WTC11 (cell line): ENCODE data around the gene ZZZ3. TPM values are rescaled to one million over a fixed set of nuclear protein-coding genes. Genes with fewer than 3 reads are reported as not detected.

Experiments
- ATAC-seq: fragments of 200-7000 bp; cut with Tn5 transposase; 2 replicates; pipeline ENCODE4 v1.10.0; 2021; ENCODE audit warnings: mild to moderate bottlenecking, moderate library complexity
- CTCF ChIA-PET: fragments of 300-600 bp; sonication (Branson Sonifier 250); formaldehyde crosslinking; loops from one replicate; lab custom pipeline; 2021; ENCODE audit warnings: antibody characterized with exemption; lab: Charles Lee
- POLR2A ChIA-PET: fragments of 350-600 bp; sonication (Branson Sonifier 250); formaldehyde crosslinking; loops from one replicate; lab custom pipeline; 2021; ENCODE audit warnings: antibody characterized with exemption; lab: Charles Lee
- DNase-seq: peaks from one replicate; pipeline ENCODE4 v3.0.0; 2021; ENCODE audit warnings: low spot score
- H3K27ac Mint-ChIP-seq: 2 replicates; pipeline ENCODE4 v1.8.0; 2021; ENCODE audit warnings: mixed read lengths
- H3K27me3 Mint-ChIP-seq: 2 replicates; pipeline ENCODE4 v1.8.0; 2021; ENCODE audit warnings: low read depth, mild to moderate bottlenecking, moderate library complexity, mixed read lengths
- H3K36me3 Mint-ChIP-seq: 2 replicates; pipeline ENCODE4 v1.8.0; 2021; ENCODE audit warnings: mixed read lengths
- H3K4me1 Mint-ChIP-seq: 2 replicates; pipeline ENCODE4 v1.8.0; 2022; ENCODE audit warnings: mixed read lengths
- H3K4me3 Mint-ChIP-seq: 2 replicates; pipeline ENCODE4 v1.8.0; 2021; ENCODE audit warnings: mild to moderate bottlenecking, moderate library complexity, mixed read lengths
- H3K9me3 Mint-ChIP-seq: 2 replicates; pipeline ENCODE4 v1.8.0; 2021; ENCODE audit warnings: mixed read lengths
- CBFB ChIP-seq: sonication (generic); formaldehyde crosslinking; IDR thresholded peaks from 2 replicates; pipeline ENCODE4 v1.8.1; 2022; ENCODE audit warnings: mild to moderate bottlenecking, low read depth, missing genetic modification reagents
- CREB1 ChIP-seq: sonication (generic); formaldehyde crosslinking; IDR thresholded peaks from 2 replicates; pipeline ENCODE4 v1.8.0; 2023; ENCODE audit warnings: mild to moderate bottlenecking, missing genetic modification reagents
- CREM ChIP-seq: sonication (generic); formaldehyde crosslinking; IDR thresholded peaks from 2 replicates; pipeline ENCODE4 v1.8.1; 2022; ENCODE audit warnings: mild to moderate bottlenecking, missing genetic modification reagents, moderate library complexity
- EMX1 ChIP-seq: fragments of 250-450 bp; sonication (Bioruptor Pico); IDR thresholded peaks from 2 replicates; pipeline ENCODE4 v1.8.0; 2021; ENCODE audit warnings: mild to moderate bottlenecking
- FOXK1 ChIP-seq: sonication (generic); formaldehyde crosslinking; IDR thresholded peaks from 2 replicates; pipeline ENCODE4 v1.8.0; 2022; ENCODE audit warnings: mild to moderate bottlenecking, moderate library complexity, missing genetic modification reagents
- JUN ChIP-seq: sonication (generic); formaldehyde crosslinking; IDR thresholded peaks from 2 replicates; pipeline ENCODE4 v1.8.0; 2023; ENCODE audit warnings: mild to moderate bottlenecking, missing genetic modification reagents
- KAT7 ChIP-seq: sonication (generic); formaldehyde crosslinking; IDR thresholded peaks from 2 replicates; pipeline ENCODE4 v1.8.1; 2023; ENCODE audit warnings: missing genetic modification reagents, mild to moderate bottlenecking, borderline replicate concordance
- MXD4 ChIP-seq: fragments of 250-450 bp; sonication (Bioruptor Pico); IDR thresholded peaks from 2 replicates; pipeline ENCODE4 v1.8.0; 2021; ENCODE audit warnings: mild to moderate bottlenecking, moderate library complexity, borderline replicate concordance
- OVOL2 ChIP-seq: fragments of 250-450 bp; sonication (Bioruptor Pico); IDR thresholded peaks from 2 replicates; pipeline ENCODE4 v1.9.0; 2021; ENCODE audit warnings: mild to moderate bottlenecking, borderline replicate concordance
- SMAD4 ChIP-seq: sonication (generic); formaldehyde crosslinking; IDR thresholded peaks from 2 replicates; pipeline ENCODE4 v1.8.0; 2022; ENCODE audit warnings: mild to moderate bottlenecking, missing genetic modification reagents
- SP1 ChIP-seq: sonication (generic); formaldehyde crosslinking; conservative IDR thresholded peaks from 2 replicates; pipeline ENCODE4 v1.8.1; 2022; ENCODE audit warnings: missing genetic modification reagents
- TCF7 ChIP-seq: sonication (generic); formaldehyde crosslinking; IDR thresholded peaks from 2 replicates; pipeline ENCODE4 v1.8.0; 2022; ENCODE audit warnings: mild to moderate bottlenecking, low read depth, missing genetic modification reagents, moderate library complexity
- TEAD1 ChIP-seq: sonication (generic); formaldehyde crosslinking; IDR thresholded peaks from 2 replicates; pipeline ENCODE4 v1.8.0; 2022; ENCODE audit warnings: mild to moderate bottlenecking, missing genetic modification reagents
- ZNF263 ChIP-seq: sonication (generic); formaldehyde crosslinking; IDR thresholded peaks from 2 replicates; pipeline ENCODE4 v1.8.1; 2022; ENCODE audit warnings: low read depth, mild to moderate bottlenecking, moderate library complexity, missing genetic modification reagents
- ZNF396 ChIP-seq: fragments of 250-450 bp; sonication (Bioruptor Pico); IDR thresholded peaks from 2 replicates; pipeline ENCODE4 v1.8.0; 2021; ENCODE audit warnings: mild to moderate bottlenecking, moderate library complexity, borderline replicate concordance
- ZNF423 ChIP-seq: fragments of 250-450 bp; sonication (Bioruptor Pico); IDR thresholded peaks from 2 replicates; pipeline ENCODE4 v2.1.2; 2022; ENCODE audit warnings: mild to moderate bottlenecking, moderate library complexity
- total RNA-seq: library from RNA; stranded (reverse); gene quantifications from 3 replicates; pipeline ENCODE4 v1.2.3, GENCODE V29; 2021
- TF ChIP-seq, protein P1 (sequence below): fragments of 200-600 bp; IDR thresholded peaks from 2 replicates; pipeline ENCODE4 v1.8.0; 2022; ENCODE audit warnings: antibody characterized with exemption
- TF ChIP-seq, protein P2 (sequence below): sonication (generic); formaldehyde crosslinking; IDR thresholded peaks from 2 replicates; pipeline ENCODE4 v1.8.1; 2023; ENCODE audit warnings: mild to moderate bottlenecking, missing genetic modification reagents, moderate library complexity
- TF ChIP-seq, protein P3 (sequence below): sonication (generic); formaldehyde crosslinking; IDR thresholded peaks from 2 replicates; pipeline ENCODE4 v1.8.1; 2022; ENCODE audit warnings: low read depth, mild to moderate bottlenecking, moderate library complexity, missing genetic modification reagents, borderline replicate concordance
- TF ChIP-seq, protein P4 (sequence below): sonication (generic); formaldehyde crosslinking; IDR thresholded peaks from 2 replicates; pipeline ENCODE4 v1.8.1; 2022; ENCODE audit warnings: low read depth, missing genetic modification reagents, borderline replicate concordance
- TF ChIP-seq, protein P5 (sequence below): sonication (generic); formaldehyde crosslinking; IDR thresholded peaks from 2 replicates; pipeline ENCODE4 v1.8.0; 2023; ENCODE audit warnings: missing genetic modification reagents
- TF ChIP-seq, protein P6 (sequence below): sonication (generic); formaldehyde crosslinking; IDR thresholded peaks from 2 replicates; pipeline ENCODE4 v1.8.0; 2022; ENCODE audit warnings: mild to moderate bottlenecking, missing genetic modification reagents
- TF ChIP-seq, protein P7 (sequence below): sonication (generic); formaldehyde crosslinking; IDR thresholded peaks from 2 replicates; pipeline ENCODE4 v1.8.0; 2022; ENCODE audit warnings: mild to moderate bottlenecking, missing genetic modification reagents
- TF ChIP-seq, protein P8 (sequence below): sonication (generic); formaldehyde crosslinking; IDR thresholded peaks from 2 replicates; pipeline ENCODE4 v1.8.0; 2022; ENCODE audit warnings: mild to moderate bottlenecking, missing genetic modification reagents
- TF ChIP-seq, protein P9 (sequence below): sonication (generic); formaldehyde crosslinking; IDR thresholded peaks from 2 replicates; pipeline ENCODE4 v1.8.0; 2022; ENCODE audit warnings: missing genetic modification reagents

The ZZZ3 gene
- total RNA-seq, 1 experiment from 2014 or later = 43.5 TPM

DNA sequence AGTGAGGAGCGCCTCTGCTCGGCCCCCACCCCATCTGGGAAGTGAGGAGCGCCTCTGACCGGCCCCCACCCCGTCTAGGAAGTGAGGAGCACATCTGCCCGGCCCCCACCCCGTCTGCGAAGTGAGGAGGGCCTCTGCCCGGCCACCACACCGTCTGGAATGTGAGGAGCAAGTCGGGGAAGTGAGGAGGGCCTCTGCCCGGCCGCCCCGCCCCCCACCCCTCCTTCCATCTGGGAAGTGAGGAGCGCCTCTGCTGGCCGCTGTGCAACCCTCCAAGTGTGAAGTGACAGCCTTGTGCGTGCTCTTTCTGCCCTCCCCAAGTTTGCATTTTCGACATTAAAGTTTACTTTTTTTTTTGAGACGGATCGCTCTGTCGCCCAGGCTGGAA, 5.1 kb upstream of the ZZZ3 start:
- H3K4me1 Mint-ChIP-seq = peaks cover 15% of the 10 kb centered on the region
- DNase-seq (peak; percentile 85), ATAC-seq (peak; percentile 60)
- ChIA-PET POLR2A (interaction anchor here (0.6 to 0.7 kb wide), 2 partner anchors 75 to 200 kb away, joined by 3 to 4 read pairs; no protein-coding TSS in a partner anchor), CTCF (interaction anchor here (0.6 to 1.0 kb wide), 3 partner anchors 17 to 440 kb away, joined by 3 to 5 read pairs (median 4); partner anchors contain the start of gene MIGA1)
- peak overlapping the region; percentile 84; the same call in 1 of the 2 replicates for H3K27ac Mint-ChIP-seq
- H3K4me3 Mint-ChIP-seq = peak overlapping the region; percentile 82
- peaks cover 7% of the 10 kb centered on the region for H3K9me3 Mint-ChIP-seq
- no peaks in the 10 kb centered on the region for H3K27me3 Mint-ChIP-seq
- peaks cover 8% of the 10 kb centered on the region; the same call in 1 of the 2 replicates for H3K36me3 Mint-ChIP-seq
- TF ChIP-seq CREB1 (CRISPR knock-in tag) (no peak), EMX1 (CRISPR knock-in tag) (no peak), FOXK1 (no peak), SP1 (peak; percentile 44), ZNF263 (CRISPR knock-in tag) (peak; percentile 17; the same call in 1 of the 2 replicates), TCF7 (no peak), TEAD1 (no peak), CREM (CRISPR knock-in tag) (no peak), JUN (CRISPR knock-in tag) (no peak), SMAD4 (CRISPR knock-in tag) (no peak), KAT7 (CRISPR knock-in tag) (no peak), OVOL2 (no peak), CBFB (no peak), MXD4 (no peak), ZNF396 (CRISPR knock-in tag) (no peak), ZNF423 (CRISPR knock-in tag) (no peak)
- TF ChIP-seq, protein P1, sequence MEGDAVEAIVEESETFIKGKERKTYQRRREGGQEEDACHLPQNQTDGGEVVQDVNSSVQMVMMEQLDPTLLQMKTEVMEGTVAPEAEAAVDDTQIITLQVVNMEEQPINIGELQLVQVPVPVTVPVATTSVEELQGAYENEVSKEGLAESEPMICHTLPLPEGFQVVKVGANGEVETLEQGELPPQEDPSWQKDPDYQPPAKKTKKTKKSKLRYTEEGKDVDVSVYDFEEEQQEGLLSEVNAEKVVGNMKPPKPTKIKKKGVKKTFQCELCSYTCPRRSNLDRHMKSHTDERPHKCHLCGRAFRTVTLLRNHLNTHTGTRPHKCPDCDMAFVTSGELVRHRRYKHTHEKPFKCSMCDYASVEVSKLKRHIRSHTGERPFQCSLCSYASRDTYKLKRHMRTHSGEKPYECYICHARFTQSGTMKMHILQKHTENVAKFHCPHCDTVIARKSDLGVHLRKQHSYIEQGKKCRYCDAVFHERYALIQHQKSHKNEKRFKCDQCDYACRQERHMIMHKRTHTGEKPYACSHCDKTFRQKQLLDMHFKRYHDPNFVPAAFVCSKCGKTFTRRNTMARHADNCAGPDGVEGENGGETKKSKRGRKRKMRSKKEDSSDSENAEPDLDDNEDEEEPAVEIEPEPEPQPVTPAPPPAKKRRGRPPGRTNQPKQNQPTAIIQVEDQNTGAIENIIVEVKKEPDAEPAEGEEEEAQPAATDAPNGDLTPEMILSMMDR = 0 out of 2 replicates have a peak, but pooled peaks have one; percentile 18
- TF ChIP-seq, protein P2, sequence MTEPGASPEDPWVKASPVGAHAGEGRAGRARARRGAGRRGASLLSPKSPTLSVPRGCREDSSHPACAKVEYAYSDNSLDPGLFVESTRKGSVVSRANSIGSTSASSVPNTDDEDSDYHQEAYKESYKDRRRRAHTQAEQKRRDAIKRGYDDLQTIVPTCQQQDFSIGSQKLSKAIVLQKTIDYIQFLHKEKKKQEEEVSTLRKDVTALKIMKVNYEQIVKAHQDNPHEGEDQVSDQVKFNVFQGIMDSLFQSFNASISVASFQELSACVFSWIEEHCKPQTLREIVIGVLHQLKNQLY = no peak
- TF ChIP-seq, protein P3, sequence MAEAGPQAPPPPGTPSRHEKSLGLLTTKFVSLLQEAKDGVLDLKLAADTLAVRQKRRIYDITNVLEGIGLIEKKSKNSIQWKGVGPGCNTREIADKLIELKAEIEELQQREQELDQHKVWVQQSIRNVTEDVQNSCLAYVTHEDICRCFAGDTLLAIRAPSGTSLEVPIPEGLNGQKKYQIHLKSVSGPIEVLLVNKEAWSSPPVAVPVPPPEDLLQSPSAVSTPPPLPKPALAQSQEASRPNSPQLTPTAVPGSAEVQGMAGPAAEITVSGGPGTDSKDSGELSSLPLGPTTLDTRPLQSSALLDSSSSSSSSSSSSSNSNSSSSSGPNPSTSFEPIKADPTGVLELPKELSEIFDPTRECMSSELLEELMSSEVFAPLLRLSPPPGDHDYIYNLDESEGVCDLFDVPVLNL = no peak
- TF ChIP-seq, protein P4, sequence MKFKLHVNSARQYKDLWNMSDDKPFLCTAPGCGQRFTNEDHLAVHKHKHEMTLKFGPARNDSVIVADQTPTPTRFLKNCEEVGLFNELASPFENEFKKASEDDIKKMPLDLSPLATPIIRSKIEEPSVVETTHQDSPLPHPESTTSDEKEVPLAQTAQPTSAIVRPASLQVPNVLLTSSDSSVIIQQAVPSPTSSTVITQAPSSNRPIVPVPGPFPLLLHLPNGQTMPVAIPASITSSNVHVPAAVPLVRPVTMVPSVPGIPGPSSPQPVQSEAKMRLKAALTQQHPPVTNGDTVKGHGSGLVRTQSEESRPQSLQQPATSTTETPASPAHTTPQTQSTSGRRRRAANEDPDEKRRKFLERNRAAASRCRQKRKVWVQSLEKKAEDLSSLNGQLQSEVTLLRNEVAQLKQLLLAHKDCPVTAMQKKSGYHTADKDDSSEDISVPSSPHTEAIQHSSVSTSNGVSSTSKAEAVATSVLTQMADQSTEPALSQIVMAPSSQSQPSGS (CRISPR knock-in tag) = no peak
- TF ChIP-seq, protein P5, sequence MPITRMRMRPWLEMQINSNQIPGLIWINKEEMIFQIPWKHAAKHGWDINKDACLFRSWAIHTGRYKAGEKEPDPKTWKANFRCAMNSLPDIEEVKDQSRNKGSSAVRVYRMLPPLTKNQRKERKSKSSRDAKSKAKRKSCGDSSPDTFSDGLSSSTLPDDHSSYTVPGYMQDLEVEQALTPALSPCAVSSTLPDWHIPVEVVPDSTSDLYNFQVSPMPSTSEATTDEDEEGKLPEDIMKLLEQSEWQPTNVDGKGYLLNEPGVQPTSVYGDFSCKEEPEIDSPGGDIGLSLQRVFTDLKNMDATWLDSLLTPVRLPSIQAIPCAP (CRISPR knock-in tag) = no peak
- TF ChIP-seq, protein P6, sequence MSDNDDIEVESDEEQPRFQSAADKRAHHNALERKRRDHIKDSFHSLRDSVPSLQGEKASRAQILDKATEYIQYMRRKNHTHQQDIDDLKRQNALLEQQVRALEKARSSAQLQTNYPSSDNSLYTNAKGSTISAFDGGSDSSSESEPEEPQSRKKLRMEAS (CRISPR knock-in tag) = peak; percentile 70; the same call in 1 of the 2 replicates
- TF ChIP-seq, protein P7, sequence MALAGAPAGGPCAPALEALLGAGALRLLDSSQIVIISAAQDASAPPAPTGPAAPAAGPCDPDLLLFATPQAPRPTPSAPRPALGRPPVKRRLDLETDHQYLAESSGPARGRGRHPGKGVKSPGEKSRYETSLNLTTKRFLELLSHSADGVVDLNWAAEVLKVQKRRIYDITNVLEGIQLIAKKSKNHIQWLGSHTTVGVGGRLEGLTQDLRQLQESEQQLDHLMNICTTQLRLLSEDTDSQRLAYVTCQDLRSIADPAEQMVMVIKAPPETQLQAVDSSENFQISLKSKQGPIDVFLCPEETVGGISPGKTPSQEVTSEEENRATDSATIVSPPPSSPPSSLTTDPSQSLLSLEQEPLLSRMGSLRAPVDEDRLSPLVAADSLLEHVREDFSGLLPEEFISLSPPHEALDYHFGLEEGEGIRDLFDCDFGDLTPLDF (CRISPR knock-in tag) = no peak
- TF ChIP-seq, protein P8, sequence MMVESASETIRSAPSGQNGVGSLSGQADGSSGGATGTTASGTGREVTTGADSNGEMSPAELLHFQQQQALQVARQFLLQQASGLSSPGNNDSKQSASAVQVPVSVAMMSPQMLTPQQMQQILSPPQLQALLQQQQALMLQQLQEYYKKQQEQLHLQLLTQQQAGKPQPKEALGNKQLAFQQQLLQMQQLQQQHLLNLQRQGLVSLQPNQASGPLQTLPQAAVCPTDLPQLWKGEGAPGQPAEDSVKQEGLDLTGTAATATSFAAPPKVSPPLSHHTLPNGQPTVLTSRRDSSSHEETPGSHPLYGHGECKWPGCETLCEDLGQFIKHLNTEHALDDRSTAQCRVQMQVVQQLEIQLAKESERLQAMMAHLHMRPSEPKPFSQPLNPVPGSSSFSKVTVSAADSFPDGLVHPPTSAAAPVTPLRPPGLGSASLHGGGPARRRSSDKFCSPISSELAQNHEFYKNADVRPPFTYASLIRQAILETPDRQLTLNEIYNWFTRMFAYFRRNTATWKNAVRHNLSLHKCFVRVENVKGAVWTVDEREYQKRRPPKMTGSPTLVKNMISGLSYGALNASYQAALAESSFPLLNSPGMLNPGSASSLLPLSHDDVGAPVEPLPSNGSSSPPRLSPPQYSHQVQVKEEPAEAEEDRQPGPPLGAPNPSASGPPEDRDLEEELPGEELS (CRISPR knock-in tag) = no peak
- TF ChIP-seq, protein P9, sequence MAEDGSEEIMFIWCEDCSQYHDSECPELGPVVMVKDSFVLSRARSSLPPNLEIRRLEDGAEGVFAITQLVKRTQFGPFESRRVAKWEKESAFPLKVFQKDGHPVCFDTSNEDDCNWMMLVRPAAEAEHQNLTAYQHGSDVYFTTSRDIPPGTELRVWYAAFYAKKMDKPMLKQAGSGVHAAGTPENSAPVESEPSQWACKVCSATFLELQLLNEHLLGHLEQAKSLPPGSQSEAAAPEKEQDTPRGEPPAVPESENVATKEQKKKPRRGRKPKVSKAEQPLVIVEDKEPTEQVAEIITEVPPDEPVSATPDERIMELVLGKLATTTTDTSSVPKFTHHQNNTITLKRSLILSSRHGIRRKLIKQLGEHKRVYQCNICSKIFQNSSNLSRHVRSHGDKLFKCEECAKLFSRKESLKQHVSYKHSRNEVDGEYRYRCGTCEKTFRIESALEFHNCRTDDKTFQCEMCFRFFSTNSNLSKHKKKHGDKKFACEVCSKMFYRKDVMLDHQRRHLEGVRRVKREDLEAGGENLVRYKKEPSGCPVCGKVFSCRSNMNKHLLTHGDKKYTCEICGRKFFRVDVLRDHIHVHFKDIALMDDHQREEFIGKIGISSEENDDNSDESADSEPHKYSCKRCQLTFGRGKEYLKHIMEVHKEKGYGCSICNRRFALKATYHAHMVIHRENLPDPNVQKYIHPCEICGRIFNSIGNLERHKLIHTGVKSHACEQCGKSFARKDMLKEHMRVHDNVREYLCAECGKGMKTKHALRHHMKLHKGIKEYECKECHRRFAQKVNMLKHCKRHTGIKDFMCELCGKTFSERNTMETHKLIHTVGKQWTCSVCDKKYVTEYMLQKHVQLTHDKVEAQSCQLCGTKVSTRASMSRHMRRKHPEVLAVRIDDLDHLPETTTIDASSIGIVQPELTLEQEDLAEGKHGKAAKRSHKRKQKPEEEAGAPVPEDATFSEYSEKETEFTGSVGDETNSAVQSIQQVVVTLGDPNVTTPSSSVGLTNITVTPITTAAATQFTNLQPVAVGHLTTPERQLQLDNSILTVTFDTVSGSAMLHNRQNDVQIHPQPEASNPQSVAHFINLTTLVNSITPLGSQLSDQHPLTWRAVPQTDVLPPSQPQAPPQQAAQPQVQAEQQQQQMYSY (CRISPR knock-in tag) = no peak
